Lower lobe of right lung (tissue), 2 donors: ENCODE results near the gene DEDD. TPM values are rescaled to one million over a fixed set of nuclear protein-coding genes. Genes with fewer than 3 reads are reported as not detected.
A peak's percentile ranks its signal among the peaks of the same experiment; 100 is the strongest.

Experiments
- ATAC-seq, 2 donors: fragments of 200-7000 bp; cut with Tn5 transposase; one replicate each; pipeline ENCODE4 v1.9.1; 2020 to 2022; ENCODE audit warnings: mild to moderate bottlenecking in 2 of 2, moderate library complexity in 2 of 2
- DNase-seq: peaks from one replicate; pipeline ENCODE4 v3.0.0-alpha.2; 2020
- H3K27ac ChIP-seq: fragments of 200-600 bp; one replicate; pipeline ENCODE4 v1.8.0; 2022
- H3K27me3 ChIP-seq: fragments of 200-600 bp; one replicate; pipeline ENCODE4 v1.8.0; 2022; ENCODE audit warnings: low read depth
- H3K36me3 ChIP-seq: fragments of 200-600 bp; one replicate; pipeline ENCODE4 v1.8.0; 2022; ENCODE audit warnings: mild to moderate bottlenecking
- H3K4me1 ChIP-seq: fragments of 200-600 bp; one replicate; pipeline ENCODE4 v1.8.0; 2022
- H3K4me3 ChIP-seq: fragments of 200-600 bp; one replicate; pipeline ENCODE4 v1.8.0; 2022; ENCODE audit warnings: mild to moderate bottlenecking
- H3K9me3 ChIP-seq: fragments of 200-600 bp; one replicate; pipeline ENCODE4 v1.8.0; 2022
- CTCF ChIP-seq: fragments of 200-600 bp; IDR thresholded peaks from one replicate; pipeline ENCODE4 v1.8.0; 2022; ENCODE audit warnings: antibody characterized with exemption, mild to moderate bottlenecking
- intact Hi-C: fragments of 100-400 bp; cut with DNase I; formaldehyde crosslinking; loops from one replicate; pipeline ENCODE4 v1.11.0; 2022
- total RNA-seq: library from RNA; stranded (reverse); fragmentation: NEBNext Ultra II Directional; extraction: Animal tissue kit (Norgen Biotek cat#: 25700); gene quantifications from one replicate; pipeline ENCODE4 v1.2.1, GENCODE V29; 2021
- donor health status: DM: no; HTN: yes; CAD: no; lungs with severe emphysema.

The DEDD gene
- total RNA-seq, 1 donor from 2014 or later = 38.3 TPM

- no peak for TF ChIP-seq CTCF
- no peak for DNase-seq
- Histone ChIP-seq H3K27me3 (no peaks in the 10 kb centered on the region), H3K4me1 (peaks cover 33% of the 10 kb centered on the region), H3K27ac (peak overlapping the region; percentile 80), H3K4me3 (no peak overlapping the region), H3K36me3 (peaks cover under 1% of the 10 kb centered on the region), H3K9me3 (no peaks in the 10 kb centered on the region)
- no peak for ATAC-seq
- intact Hi-C loops = no loop called here
Measured at GRCh38 chr1:161082483-161082882, 50.0 kb downstream of the DEDD start.

DNA sequence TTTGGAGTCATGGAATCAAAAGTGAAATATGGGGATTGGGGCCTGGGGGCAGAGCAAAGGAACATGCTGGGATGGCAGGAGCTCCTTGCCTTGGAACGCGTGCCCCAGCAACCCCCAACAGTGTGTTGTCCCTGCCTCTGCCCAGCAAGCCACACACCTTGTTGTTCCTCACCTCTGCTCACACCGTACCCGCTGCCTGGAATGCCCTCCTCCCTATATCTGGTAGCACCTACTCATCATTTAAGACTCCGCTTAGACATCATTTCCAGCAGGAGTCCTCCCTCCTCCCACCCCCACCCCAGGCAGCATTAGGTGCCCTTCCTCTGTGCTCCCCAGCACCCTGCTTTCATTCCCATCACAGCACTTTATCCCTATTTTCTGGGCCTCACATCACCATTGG, 50.9 kb downstream of the DEDD start:
- Histone ChIP-seq H3K27ac (no peak overlapping the region), H3K4me3 (no peak overlapping the region), H3K27me3 (no peaks in the 10 kb centered on the region), H3K9me3 (no peaks in the 10 kb centered on the region), H3K4me1 (peaks cover 31% of the 10 kb centered on the region), H3K36me3 (peaks cover 4% of the 10 kb centered on the region)
- ATAC-seq (no peak), DNase-seq (no peak)
- intact Hi-C loops = no loop called here
- TF ChIP-seq CTCF = no peak

- Histone ChIP-seq H3K27ac (no peak overlapping the region), H3K4me3 (no peak overlapping the region), H3K4me1 (peaks cover 23% of the 10 kb centered on the region), H3K9me3 (no peaks in the 10 kb centered on the region), H3K36me3 (peaks cover 10% of the 10 kb centered on the region), H3K27me3 (no peaks in the 10 kb centered on the region)
- ATAC-seq (peak in 1 of 2 donors; percentile 2), DNase-seq (no peak)
- no peak for TF ChIP-seq CTCF
- intact Hi-C loops = no loop called here
Measured at GRCh38 chr1:161080441-161081405, 51.7 kb downstream of the DEDD start.

DNA sequence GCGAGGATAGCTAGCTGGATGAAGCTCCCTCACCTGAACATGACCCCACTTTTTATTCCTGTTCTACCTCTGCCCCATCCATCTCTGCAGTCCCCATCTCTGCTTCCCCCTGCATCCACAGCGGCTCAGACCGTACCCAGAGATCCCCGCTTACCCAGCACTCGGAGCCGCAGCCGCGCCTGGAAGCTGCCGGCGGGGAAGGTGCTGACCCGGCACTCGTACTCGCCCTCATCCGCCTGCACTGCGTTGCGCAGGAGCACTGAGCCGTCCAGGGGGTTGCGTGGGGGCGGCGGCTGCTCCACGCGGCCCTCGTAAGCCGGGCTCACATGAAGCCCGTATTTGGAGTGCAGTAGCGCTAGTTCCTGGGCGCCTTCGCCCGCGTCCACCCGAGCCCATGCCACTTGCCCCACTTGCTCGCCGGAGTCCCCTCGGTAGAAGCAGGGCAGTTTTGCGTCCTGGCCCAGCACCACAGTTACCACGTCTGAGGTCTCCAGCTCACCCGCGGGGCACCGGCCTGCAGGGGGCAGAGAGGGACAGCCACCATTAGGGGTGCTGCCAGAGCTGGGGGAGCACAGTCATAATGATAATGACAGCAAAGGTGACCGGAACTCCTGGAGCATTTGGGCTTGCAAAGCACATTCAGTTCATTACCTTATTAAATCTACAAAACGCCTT, 52.9 kb downstream of the DEDD start:
- no peak for ATAC-seq
- H3K4me3 ChIP-seq = no peak overlapping the region
- no peaks in the 10 kb centered on the region for H3K9me3 ChIP-seq
- intact Hi-C loops = no loop called here
- peaks cover 23% of the 10 kb centered on the region for H3K4me1 ChIP-seq
- DNase-seq = no peak
- peaks cover 10% of the 10 kb centered on the region for H3K36me3 ChIP-seq
- H3K27me3 ChIP-seq = no peaks in the 10 kb centered on the region
- no peak for TF ChIP-seq CTCF
- H3K27ac ChIP-seq = no peak overlapping the region

- TF ChIP-seq CTCF = no peak
- DNase-seq (no peak), ATAC-seq (no peak)
Measured at GRCh38 chr1:161077426-161077825, 55.0 kb downstream of the DEDD start.

More at GRCh38 chr1:161077426-161077825, 55.0 kb downstream of the DEDD start:
- Histone ChIP-seq H3K4me1 (peaks cover 6% of the 10 kb centered on the region), H3K36me3 (peaks cover 10% of the 10 kb centered on the region), H3K27ac (no peak overlapping the region), H3K4me3 (no peak overlapping the region), H3K9me3 (no peaks in the 10 kb centered on the region), H3K27me3 (no peaks in the 10 kb centered on the region)
- intact Hi-C loops = no loop called here
